Epithelial cell of proximal tubule (primary cell): ENCODE measurements around the gene ASB18. TPM values are rescaled to one million over a fixed set of nuclear protein-coding genes. Genes with fewer than 3 reads are reported as not detected.

Experiments used
- DNase-seq: peaks from one replicate; pipeline ENCODE4 v3.0.0-alpha.2; 2011; ENCODE audit warnings: low read depth
- H3K4me3 ChIP-seq: 2 replicates; pipeline ENCODE4 v1.5.1; 2011; ENCODE audit warnings: low read depth, mild to moderate bottlenecking, low read length
- CTCF ChIP-seq: conservative IDR thresholded peaks from 2 replicates; pipeline ENCODE4 v1.5.1; 2012; ENCODE audit warnings: low read depth, mild to moderate bottlenecking, low read length
- total RNA-seq: library from RNA; depleted of rRNA; stranded (reverse); fragments of >200 nt; gene quantifications from 2 replicates; pipeline ENCODE4 v1.2.3, GENCODE V29; 2015

The ASB18 gene
- total RNA-seq, 1 donor from 2014 or later = not detected

- no peak overlapping the region for H3K4me3 ChIP-seq
- no peak for DNase-seq
- TF ChIP-seq CTCF = no peak
Measured at GRCh38 chr2:236156095-236156859, 107.9 kb downstream of the ASB18 start.

GRCh38 chr2:236155406-236155805, 108.8 kb downstream of the ASB18 start:
- H3K4me3 ChIP-seq = no peak overlapping the region
- no peak for DNase-seq
- no peak for TF ChIP-seq CTCF

- TF ChIP-seq CTCF = no peak
- DNase-seq = no peak
- no peak overlapping the region for H3K4me3 ChIP-seq
Measured at GRCh38 chr2:236146436-236146835, 117.8 kb downstream of the ASB18 start.

- no peak for TF ChIP-seq CTCF
- no peak overlapping the region for H3K4me3 ChIP-seq
- no peak for DNase-seq
Measured at GRCh38 chr2:236143811-236144210, 120.4 kb downstream of the ASB18 start.

Other genes starting within 250 kb of the ASB18 start
- 3.3 and 4.8 TPM in 2 replicates for gene GBX2, start 96.0 kb downstream of the ASB18 start, total RNA-seq